Fibroblast of lung (primary cell): Measurements from ENCODE around the gene CD36. TPM values are rescaled to one million over a fixed set of nuclear protein-coding genes. Genes with fewer than 3 reads are reported as not detected.

Experiments
- DNase-seq, 2 donors: peaks; one replicate each; pipeline versions ENCODE4 v3.0.0 to v3.0.0-alpha.2; 2010; ENCODE audit warnings: low read depth in 2 of 2
- H2AFZ ChIP-seq: 2 replicates; pipeline ENCODE4 v1.5.1; 2012; ENCODE audit warnings: low read length, control low read depth, inconsistent platforms
- H3K27ac ChIP-seq: 2 replicates; pipeline ENCODE4 v1.5.1; 2011; ENCODE audit warnings: low read length, control low read depth; ENCODE audit not compliant: insufficient read depth
- H3K27me3 ChIP-seq: 2 replicates; pipeline ENCODE4 v1.5.1; 2011; ENCODE audit warnings: mild to moderate bottlenecking, low read length; ENCODE audit not compliant: control insufficient read depth, insufficient read depth
- H3K36me3 ChIP-seq: 2 replicates; pipeline ENCODE4 v1.5.1; 2011; ENCODE audit warnings: low read length; ENCODE audit not compliant: control insufficient read depth, insufficient read depth
- H3K4me1 ChIP-seq: 2 replicates; pipeline ENCODE4 v1.5.1; 2011; ENCODE audit warnings: low read length; ENCODE audit not compliant: control insufficient read depth, insufficient read depth; ENCODE audit errors: extremely low read depth
- H3K4me2 ChIP-seq: 2 replicates; pipeline ENCODE4 v1.5.1; 2011; ENCODE audit warnings: low read length, control low read depth; ENCODE audit not compliant: insufficient read depth; ENCODE audit errors: extremely low read depth
- H3K4me3 ChIP-seq, 4 experiments: fragments of 200-600 bp in 1 of 4; sonication (generic) in 1 of 4; replicated peaks in 1 of 4; 2 replicates each; pipeline ENCODE4 v1.5.1; 2011 to 2016; ENCODE audit warnings: low read length in 4 of 4, low read depth in 3 of 4, mild to moderate bottlenecking in 3 of 4, control low read depth in 2 of 4, inconsistent platforms in 1 of 4, mixed read lengths in 1 of 4; ENCODE audit not compliant: insufficient read depth in 1 of 4; ENCODE audit errors: control extremely low read depth in 1 of 4
- H3K79me2 ChIP-seq: 2 replicates; pipeline ENCODE4 v1.5.1; 2012; ENCODE audit warnings: mild to moderate bottlenecking, low read length, inconsistent platforms; ENCODE audit not compliant: control insufficient read depth, insufficient read depth
- H3K9ac ChIP-seq: 2 replicates; pipeline ENCODE4 v1.5.1; 2011; ENCODE audit warnings: mild to moderate bottlenecking, low read length, control low read depth; ENCODE audit not compliant: insufficient read depth
- H3K9me3 ChIP-seq: 2 replicates; pipeline ENCODE4 v1.5.1; 2012; ENCODE audit warnings: low read depth, low read length; ENCODE audit not compliant: control insufficient read depth, insufficient read depth
- H4K20me1 ChIP-seq: 2 replicates; pipeline ENCODE4 v1.5.1; 2011; ENCODE audit warnings: low read length; ENCODE audit not compliant: control insufficient read depth, insufficient read depth; ENCODE audit errors: extremely low read depth
- CTCF ChIP-seq, 2 donors: IDR thresholded peaks in 1 of 2; conservative IDR thresholded peaks in 1 of 2; 1 replicate in 1 of 2; 2 replicates in 1 of 2; pipeline ENCODE4 v1.5.1; 2011 to 2012; ENCODE audit warnings: low read length in 2 of 2, control low read depth in 1 of 2, inconsistent platforms in 1 of 2, low read depth in 1 of 2, mild to moderate bottlenecking in 1 of 2
- EZH2 ChIP-seq: IDR thresholded peaks from 2 replicates; pipeline ENCODE4 v1.5.1; 2012; ENCODE audit warnings: low read length, control low read depth, mild to moderate bottlenecking; ENCODE audit errors: missing control alignments
- polyA plus RNA-seq, 2 donors: library from polyadenylated mRNA; depleted of rRNA in 1 of 2; stranded (reverse) in 1 of 2; unstranded in 1 of 2; fragments of >200 nt; gene quantifications; 2 replicates each; pipeline ENCODE4 v1.2.1, GENCODE V29; 2011 to 2012; ENCODE audit warnings: missing spikeins in 1 of 2
- total RNA-seq: library from RNA; depleted of rRNA; stranded (reverse); fragments of >200 nt; gene quantifications from 2 replicates; pipeline ENCODE4 v1.2.1, GENCODE V29; 2014

The CD36 gene
- total and polyA plus RNA-seq, 2 donors (not counting 1 experiment from before 2014, with no cell fraction given): 41.0 to 102 TPM

- H2AFZ ChIP-seq: no peak overlapping the region
- H3K4me2 ChIP-seq: peak overlapping the region; percentile 1
Observed at GRCh38 chr7:80699045-80699638, 60.7 kb downstream of the CD36 start.

GRCh38 chr7:80699721-80700256, 61.3 kb downstream of the CD36 start:
- Histone ChIP-seq H3K79me2 (no peaks in the 10 kb centered on the region), H3K4me1 (peaks cover 30% of the 10 kb centered on the region), H3K27ac (peak overlapping the region; percentile 38), H3K27me3 (no peaks in the 10 kb centered on the region), H4K20me1 (no peaks in the 10 kb centered on the region), H3K4me3 (no peak overlapping the region), H3K9me3 (no peaks in the 10 kb centered on the region), H2AFZ (no peak overlapping the region), H3K4me2 (peak overlapping the region; percentile 5), H3K36me3 (no peaks in the 10 kb centered on the region), H3K9ac (no peak overlapping the region)
- peak; percentile 62 to 64 for DNase-seq
- TF ChIP-seq CTCF (conservative IDR thresholded peaks at IDR 0.05 in 1 of 2, IDR thresholded peaks at IDR 0.05 in 1 of 2; ENCODE audit: low read depth in 1 of 2, low read length in 2 of 2) (no peak), EZH2 (no peak)

More at GRCh38 chr7:80699045-80699638, 60.7 kb downstream of the CD36 start:
- no peaks in the 10 kb centered on the region for H3K27me3 ChIP-seq
- H3K4me1 ChIP-seq: peaks cover 30% of the 10 kb centered on the region
- peak; percentile 43 to 73 for DNase-seq
- H3K36me3 ChIP-seq: no peaks in the 10 kb centered on the region
- peak overlapping the region; percentile 38 for H3K27ac ChIP-seq
- no peak overlapping the region for H3K4me3 ChIP-seq
- TF ChIP-seq CTCF (conservative IDR thresholded peaks at IDR 0.05 in 1 of 2, IDR thresholded peaks at IDR 0.05 in 1 of 2; ENCODE audit: low read depth in 1 of 2, low read length in 2 of 2): peak; percentile 35 to 53
- TF ChIP-seq EZH2: no peak
- H3K9ac ChIP-seq: no peak overlapping the region
- H3K79me2 ChIP-seq: no peaks in the 10 kb centered on the region
- no peaks in the 10 kb centered on the region for H3K9me3 ChIP-seq
- H4K20me1 ChIP-seq: no peaks in the 10 kb centered on the region

GRCh38 chr7:80703272-80703671, 64.8 kb downstream of the CD36 start:
- Histone ChIP-seq H3K79me2 (no peaks in the 10 kb centered on the region), H3K4me1 (peaks cover 33% of the 10 kb centered on the region), H3K27me3 (no peaks in the 10 kb centered on the region), H3K27ac (no peak overlapping the region), H4K20me1 (no peaks in the 10 kb centered on the region), H2AFZ (no peak overlapping the region), H3K4me2 (no peak overlapping the region), H3K36me3 (no peaks in the 10 kb centered on the region), H3K9me3 (no peaks in the 10 kb centered on the region), H3K4me3 (no peak overlapping the region), H3K9ac (no peak overlapping the region)
- DNase-seq: peak in 1 of 2 donors; percentile 50
- TF ChIP-seq CTCF (conservative IDR thresholded peaks at IDR 0.05 in 1 of 2, IDR thresholded peaks at IDR 0.05 in 1 of 2; ENCODE audit: low read depth in 1 of 2, low read length in 2 of 2) (no peak), EZH2 (no peak)
